Activated CD4-positive, CD25-positive, alpha-beta regulatory T cell (primary cell): Measurements from ENCODE around the gene DIP2A.
"Not testable (repeated sequence)": the region's sequence is repeated elsewhere in the genome, so short reads cannot be mapped to it uniquely, and the experiment has no call there.

Source experiments
- DNase-seq, 4 experiments: peaks; one replicate each; lab custom pipeline; 2025; lab: John Stamatoyannopoulos, UW

The DIP2A gene

DNA sequence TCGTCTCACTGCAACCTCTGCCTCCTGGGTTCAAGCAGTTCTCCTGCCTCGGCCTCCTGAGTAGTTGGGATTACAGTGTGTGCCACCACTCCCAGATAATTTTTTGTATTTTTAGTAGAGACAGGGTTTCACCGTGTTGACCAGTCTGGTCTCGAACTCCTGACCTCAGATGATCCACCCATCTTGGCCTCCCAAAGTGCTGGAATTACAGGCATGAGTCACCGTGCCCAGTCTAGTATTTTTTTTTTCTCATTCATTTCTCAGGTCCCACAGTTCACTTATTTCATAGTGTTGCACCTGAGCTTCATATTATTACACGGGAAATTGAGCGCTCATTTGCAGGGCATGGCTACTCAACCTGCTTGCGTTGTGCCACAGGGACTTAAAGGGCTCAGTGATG, 68.7 kb downstream of the DIP2A start:
- DNase-seq = not testable (repeated sequence)

GRCh38 chr21:46527801-46528200, 69.1 kb downstream of the DIP2A start:
- DNase-seq = no peak

GRCh38 chr21:46532080-46532479, 73.4 kb downstream of the DIP2A start:
- no peak for DNase-seq

- DNase-seq = no peak
These were observed 78.3 kb downstream of the DIP2A start for GRCh38 chr21:46537026-46537425.

- no peak for DNase-seq
These were observed 79.6 kb downstream of the DIP2A start for GRCh38 chr21:46538262-46538661.

DNA sequence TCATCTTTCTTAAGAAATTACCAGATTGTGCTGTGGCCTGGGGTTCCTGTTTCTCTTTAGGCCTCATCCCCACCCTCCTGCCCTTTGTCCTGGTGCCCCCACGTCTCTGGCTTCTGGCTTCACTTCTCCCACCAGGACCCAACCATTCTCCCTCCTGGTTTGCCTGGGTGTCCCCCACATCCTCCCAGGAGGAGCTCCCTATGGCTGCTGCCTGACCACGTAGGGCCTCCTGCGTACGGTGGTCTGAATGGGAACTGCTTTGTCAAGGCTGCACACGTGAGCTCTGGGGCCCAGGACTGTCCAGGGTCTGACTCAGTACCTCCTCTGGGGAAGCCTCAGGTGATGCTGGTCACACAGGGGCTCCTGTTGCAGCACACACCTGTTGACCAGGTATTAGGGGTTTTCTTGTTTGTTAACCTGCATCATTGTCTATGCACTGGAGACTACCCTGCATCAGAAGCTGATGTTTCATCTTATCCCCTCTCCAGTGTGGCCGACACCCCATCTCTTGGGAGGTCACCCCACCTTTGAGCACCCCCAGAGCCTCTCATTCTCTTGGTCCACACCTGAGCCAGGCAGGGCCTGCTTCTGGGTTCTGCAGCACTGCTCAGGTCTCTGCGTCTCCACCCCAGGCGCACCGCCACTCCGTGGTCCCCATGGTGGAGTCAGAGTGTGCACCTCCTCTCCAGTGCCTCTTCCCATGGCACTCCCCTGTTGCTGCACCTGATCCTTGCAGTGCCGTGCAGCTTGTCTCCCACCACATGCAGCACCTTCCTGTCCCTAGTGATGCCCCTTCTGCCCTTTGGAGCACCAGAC, 80.4 kb downstream of the DIP2A start:
- no peak for DNase-seq

DNA sequence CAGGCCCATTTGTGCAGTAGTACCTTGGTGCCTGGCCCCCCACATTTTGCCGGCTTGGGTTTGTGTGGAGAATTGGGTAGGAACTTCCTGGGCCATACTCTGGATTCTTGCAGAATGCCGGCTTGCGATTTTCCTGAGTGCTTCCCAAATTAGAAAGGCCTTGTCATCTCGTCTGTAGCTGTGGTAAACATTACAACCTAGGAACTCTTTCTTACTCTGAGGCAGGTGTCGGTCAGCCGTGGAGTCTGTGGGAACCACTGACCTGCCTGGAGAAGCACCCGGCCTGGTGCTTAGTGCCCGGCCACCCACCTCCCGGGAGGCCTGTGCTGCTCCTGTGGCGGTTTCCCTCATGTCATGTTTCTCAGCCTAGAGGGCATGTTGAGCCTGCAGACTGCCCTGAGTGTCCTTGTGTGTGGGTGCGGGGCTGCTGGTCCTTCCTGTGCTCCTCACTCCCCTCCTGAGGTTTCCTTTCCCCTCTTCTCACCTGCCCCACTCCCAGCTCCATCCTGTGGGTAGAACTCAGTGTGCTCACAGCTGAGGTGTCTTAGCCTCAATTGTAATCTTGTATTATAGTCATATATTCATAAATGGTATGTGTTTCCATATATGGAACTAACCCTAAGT, 81.5 kb downstream of the DIP2A start:
- no peak for DNase-seq

DNA sequence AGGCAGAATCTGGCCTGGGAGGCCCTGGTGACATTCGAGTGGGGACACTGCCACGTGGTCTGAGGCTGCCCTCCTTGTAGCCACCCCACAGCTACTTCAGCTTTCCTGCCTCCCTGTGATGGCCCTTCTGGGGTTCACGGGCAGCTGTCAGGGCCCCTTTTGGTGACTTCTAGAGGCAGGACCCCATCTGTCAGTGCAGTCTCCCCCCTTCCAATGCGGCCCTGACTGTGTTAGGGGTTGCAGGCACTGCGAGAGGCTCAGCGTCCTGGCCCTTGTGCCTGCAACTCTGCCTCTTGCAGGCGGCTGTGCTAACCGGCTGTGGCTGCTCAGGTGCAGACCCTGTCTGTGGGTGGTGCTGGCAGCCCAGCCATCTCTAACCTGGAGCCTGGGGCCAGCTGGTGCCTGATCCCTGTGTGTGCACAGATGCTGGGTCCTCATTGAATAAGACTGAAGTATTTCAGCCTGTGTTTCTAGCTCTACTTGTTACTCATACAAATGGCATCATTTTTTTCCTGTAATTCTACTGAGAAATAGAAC, 84.0 kb downstream of the DIP2A start:
- DNase-seq = no peak

GRCh38 chr21:46543306-46543705, 84.6 kb downstream of the DIP2A start:
- no peak for DNase-seq

GRCh38 chr21:46544003-46544402, 85.3 kb downstream of the DIP2A start:
- no peak for DNase-seq

DNA sequence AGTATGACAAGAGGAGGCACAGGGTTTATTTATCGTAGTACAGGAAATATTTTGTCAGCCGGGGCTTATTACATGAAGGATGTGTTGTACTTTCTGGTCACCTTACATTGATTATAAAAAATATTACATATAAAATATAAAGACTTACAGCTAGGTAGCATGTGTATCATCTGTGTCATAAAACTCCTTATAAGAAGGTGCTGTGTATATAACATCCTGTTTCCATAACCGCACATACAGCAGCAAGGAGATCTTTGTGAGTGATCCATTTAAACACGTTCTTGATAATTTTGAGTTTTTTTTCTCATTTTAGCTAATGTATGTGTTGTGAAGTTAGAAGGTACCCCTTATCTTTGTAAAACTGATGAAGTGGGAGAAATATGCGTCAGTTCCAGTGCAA, 86.1 kb downstream of the DIP2A start:
- DNase-seq = no peak

DNA sequence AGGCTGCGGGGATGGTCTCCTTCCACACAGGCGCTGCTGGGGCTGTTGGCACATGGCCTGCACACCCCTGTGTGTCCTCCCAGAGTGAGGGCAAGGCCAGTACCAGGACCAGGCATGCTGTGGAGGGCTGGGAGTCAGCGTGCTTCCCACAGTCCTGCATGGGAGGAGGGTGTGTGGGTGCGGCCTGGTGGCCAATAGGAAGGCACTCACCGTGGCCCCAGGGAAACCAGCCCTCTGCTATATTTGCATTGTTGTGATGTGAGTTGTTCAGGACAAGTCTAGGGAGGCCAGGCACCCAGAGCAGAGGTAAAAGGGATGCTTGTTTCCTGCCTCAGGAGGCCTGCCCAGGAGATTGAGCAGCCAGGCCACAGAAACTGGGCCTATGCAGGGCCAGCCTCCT, 86.7 kb downstream of the DIP2A start:
- no peak for DNase-seq

DNA sequence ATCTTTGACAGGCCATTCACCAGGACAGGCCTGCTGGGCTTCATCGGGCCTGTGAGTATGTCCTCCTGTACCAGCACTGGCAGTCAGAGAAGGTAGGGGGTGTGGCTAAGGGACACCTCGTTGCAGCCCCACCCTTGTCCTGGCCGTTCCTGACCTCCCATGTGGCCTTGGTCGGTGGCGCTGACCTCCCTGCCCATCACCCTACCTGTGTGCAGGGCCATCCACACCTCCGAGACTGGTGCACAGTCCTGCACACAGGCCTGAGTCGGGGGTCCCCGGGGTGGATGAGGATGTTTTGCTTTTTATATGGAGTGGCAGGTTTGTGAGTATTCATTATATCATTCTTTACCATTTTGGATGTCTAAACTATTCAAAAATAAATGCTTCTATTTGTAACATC, 87.2 kb downstream of the DIP2A start:
- DNase-seq = no peak

DNA sequence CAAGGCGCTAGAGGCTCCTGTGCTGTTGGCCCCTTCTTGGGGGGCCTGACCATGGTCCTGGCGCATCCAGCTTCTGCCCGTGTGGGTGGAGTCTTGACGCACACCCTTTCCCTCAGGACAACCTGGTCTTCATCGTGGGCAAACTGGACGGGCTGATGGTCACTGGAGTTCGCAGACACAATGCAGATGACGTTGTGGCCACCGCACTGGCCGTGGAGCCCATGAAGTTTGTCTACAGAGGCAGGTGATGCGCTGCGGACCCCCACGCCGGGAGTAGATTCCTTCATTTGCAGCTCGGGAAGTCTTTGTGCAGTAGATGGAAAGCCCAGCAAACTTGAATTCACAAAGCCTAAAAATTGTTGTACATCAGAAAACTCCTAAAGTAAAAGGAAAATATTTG, 88.1 kb downstream of the DIP2A start:
- no peak for DNase-seq

DNA sequence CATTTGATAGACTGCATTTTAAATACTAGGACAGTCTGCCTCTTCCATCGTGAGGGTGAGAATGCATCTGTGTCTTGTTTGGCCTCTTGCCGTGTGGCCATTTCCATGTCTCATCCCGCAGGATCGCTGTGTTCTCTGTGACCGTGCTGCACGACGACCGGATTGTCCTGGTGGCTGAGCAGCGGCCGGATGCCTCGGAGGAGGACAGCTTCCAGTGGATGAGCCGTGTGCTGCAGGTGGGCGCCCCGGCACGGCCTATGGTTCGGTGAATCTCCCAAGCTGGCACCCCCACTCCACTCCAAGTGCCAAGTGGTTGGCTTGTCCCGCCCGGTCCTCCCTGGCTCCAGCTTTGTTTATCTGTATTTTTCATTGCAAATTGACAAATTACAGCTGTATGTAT, 91.0 kb downstream of the DIP2A start:
- no peak for DNase-seq

- peak in 2 of 4 experiments; percentile 24 to 46 for DNase-seq
These were observed 91.6 kb downstream of the DIP2A start for GRCh38 chr21:46550116-46550941.

DNA sequence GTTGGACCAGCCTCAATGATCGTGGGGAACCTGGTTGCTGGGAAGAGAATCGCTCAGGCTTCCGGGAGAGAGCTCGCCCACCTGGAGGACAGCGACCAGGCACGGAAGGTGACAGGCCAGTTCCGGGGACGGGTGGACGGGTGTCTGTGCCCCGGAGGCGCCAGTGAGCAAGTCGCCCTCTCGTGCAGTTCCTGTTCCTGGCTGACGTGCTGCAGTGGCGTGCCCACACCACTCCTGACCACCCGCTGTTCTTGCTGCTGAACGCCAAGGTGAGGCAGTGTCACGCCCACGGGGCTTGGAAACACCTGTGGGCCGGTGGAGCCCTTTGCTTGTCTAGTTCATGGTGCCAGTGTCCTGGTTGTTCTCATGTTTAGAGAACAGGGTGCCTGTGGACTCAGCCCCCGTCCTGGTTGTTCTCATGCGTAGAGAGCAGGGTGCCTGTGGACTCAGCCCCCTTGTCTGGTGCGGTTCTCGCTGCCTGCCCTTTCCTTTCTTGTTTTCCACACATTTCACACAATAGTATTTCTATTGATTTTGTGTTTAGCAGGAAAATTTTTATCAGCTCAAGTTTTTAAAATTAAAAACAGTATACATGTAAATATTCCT, 93.0 kb downstream of the DIP2A start:
- peak in 1 of 4 experiments; percentile 26 for DNase-seq

- DNase-seq = no peak
These were observed 93.6 kb downstream of the DIP2A start for GRCh38 chr21:46552274-46552673.

DNA sequence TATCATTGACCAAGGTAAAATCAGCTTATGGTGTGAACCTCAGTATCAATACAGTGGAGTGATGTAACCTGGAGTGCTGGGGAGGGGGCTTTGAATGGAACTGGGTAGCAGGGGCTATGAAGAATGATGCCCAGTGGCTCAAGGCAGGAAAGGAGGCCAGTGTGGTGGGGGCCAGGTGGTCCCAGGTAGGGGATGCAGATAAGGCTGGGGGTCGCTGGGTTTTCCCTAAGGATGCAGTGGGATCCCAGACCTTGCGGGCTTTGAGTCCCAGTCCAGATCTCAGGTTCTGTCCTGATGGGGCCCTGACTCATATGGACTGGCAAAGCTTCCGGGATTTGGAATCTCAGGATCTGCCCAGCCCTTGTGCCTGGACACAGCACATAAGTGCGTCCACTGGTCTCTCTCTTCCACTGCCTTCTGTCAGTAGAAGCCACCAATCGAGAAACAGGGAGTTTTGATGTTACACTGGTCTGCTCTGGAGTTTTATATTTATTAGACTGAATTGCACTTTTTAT, 94.2 kb downstream of the DIP2A start:
- DNase-seq = no peak

GRCh38 chr21:46553993-46554392, 95.3 kb downstream of the DIP2A start:
- DNase-seq = no peak

- no peak for DNase-seq
These were observed 95.9 kb downstream of the DIP2A start for GRCh38 chr21:46554431-46555224.
